ENCODE data around the gene SCGB1C2.

The SCGB1C2 gene

GRCh38 chr17:182050-182751 is 44.8 kb downstream of the SCGB1C2 start:
- no peak overlapping the region for H3K4me3 ChIP-seq (ENCODE audit: low read depth, low read length)
- TF ChIP-seq CTCF (IDR thresholded peaks at IDR 0.05; ENCODE audit: control insufficient read depth, extremely low read depth, insufficient read depth): no peak
- no peak for DNase-seq (ENCODE audit: low read depth)

GRCh38 chr17:183021-183420 is 45.7 kb downstream of the SCGB1C2 start:
- no peak overlapping the region for H3K4me3 ChIP-seq (ENCODE audit: low read depth, low read length)
- TF ChIP-seq CTCF (IDR thresholded peaks at IDR 0.05; ENCODE audit: control insufficient read depth, extremely low read depth, insufficient read depth): no peak
- DNase-seq (ENCODE audit: low read depth): no peak

DNA sequence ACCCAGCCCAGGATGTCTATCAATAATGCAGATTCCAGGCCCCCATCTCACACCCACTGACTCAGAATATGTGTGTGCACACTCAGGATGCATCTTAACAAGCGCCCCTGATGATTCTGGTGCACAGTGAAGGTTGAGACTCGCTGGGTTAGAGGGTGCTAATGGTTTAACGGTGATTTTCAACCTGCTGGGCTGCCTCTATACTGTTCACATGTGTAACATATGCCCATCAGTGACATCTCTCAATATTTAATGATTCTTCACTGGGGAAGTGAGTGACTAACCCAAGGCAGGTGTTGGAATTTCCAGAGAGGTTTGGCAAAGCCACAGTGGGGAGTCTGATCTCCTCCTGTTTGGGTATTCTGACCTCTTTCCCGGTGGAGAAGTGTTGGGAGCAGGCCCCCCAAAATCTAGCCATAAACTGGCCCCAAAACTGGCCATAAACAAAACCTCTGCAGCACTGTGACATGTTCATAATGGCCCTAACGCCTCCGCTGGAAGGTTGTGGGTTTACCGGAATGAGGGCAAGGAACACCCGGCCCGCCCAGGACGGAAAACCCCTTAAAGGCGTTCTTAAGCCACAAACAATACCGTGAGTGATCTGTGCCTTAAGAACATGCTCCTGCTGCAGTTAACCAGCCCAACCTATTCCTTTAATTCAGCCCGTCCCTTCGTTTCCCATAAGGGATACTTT is 48.2 kb downstream of the SCGB1C2 start:
- H3K4me3 ChIP-seq (ENCODE audit: low read depth, low read length): no peak overlapping the region
- no peak for DNase-seq (ENCODE audit: low read depth)
- TF ChIP-seq CTCF (IDR thresholded peaks at IDR 0.05; ENCODE audit: control insufficient read depth, extremely low read depth, insufficient read depth): no peak

- TF ChIP-seq CTCF (IDR thresholded peaks at IDR 0.05; ENCODE audit: control insufficient read depth, extremely low read depth, insufficient read depth): no peak
- no peak overlapping the region for H3K4me3 ChIP-seq (ENCODE audit: low read depth, low read length)
- DNase-seq (ENCODE audit: low read depth): no peak
Observed at GRCh38 chr17:187130-187529, 49.8 kb downstream of the SCGB1C2 start.

Data from LNCaP clone FGC (cell line).